ENCODE measurements around the gene ZNF516. TPM values are rescaled to one million over a fixed set of nuclear protein-coding genes. Genes with fewer than 3 reads are reported as not detected.

The ZNF516 gene
- total RNA-seq, 1 donor from 2014 or later: 21.6 TPM

DNA sequence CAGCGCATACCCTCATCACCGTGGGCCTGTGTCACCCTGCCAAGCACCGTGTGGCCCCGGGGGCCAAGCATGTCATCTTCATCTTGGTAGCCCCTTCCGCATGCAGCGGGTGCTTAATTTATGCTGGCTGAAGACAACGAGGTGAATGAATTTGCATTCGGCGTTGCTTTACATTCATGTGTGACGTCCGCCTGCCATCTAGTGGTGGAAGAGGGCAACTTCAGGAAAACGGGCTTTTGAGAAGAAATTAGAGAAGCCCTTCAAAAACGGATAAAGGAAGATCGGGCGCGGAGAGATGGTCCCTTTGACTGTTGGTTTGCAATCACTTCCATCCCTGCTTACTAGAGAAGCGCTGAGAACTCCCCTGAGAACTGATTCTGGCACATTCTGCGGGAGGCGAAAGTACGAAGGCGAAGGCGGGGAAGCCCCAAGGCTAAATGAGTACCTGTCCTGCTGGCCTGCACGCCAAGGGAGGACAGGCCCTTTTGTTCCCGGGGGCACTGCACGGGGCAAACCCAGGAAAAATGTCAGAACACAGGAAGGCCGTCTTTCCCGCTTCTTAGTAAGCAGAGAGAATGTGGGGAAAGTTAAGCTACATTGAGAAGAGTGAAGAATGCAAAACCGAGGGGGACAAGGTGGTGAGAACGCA is 145.9 kb downstream of the ZNF516 start:
- Histone ChIP-seq H3K27me3 (no peaks in the 10 kb centered on the region), H3K36me3 (no peaks in the 10 kb centered on the region), H3K9me3 (no peaks in the 10 kb centered on the region), H3K27ac (no peak overlapping the region), H3K4me1 (no peaks in the 10 kb centered on the region), H3K4me3 (peak overlapping the region; percentile 17 to 51)
- intact Hi-C loops (cut with DNase I): loop anchor here (5.0 kb wide), 1 partner anchor 1692 kb away; no protein-coding TSS in a partner anchor
- peak in 1 of 2 donors; percentile 76 for DNase-seq (ENCODE audit: low spot score in 2 of 2)
- TF ChIP-seq, protein P1, sequence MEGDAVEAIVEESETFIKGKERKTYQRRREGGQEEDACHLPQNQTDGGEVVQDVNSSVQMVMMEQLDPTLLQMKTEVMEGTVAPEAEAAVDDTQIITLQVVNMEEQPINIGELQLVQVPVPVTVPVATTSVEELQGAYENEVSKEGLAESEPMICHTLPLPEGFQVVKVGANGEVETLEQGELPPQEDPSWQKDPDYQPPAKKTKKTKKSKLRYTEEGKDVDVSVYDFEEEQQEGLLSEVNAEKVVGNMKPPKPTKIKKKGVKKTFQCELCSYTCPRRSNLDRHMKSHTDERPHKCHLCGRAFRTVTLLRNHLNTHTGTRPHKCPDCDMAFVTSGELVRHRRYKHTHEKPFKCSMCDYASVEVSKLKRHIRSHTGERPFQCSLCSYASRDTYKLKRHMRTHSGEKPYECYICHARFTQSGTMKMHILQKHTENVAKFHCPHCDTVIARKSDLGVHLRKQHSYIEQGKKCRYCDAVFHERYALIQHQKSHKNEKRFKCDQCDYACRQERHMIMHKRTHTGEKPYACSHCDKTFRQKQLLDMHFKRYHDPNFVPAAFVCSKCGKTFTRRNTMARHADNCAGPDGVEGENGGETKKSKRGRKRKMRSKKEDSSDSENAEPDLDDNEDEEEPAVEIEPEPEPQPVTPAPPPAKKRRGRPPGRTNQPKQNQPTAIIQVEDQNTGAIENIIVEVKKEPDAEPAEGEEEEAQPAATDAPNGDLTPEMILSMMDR (IDR thresholded peaks at IDR 0.05): peak; percentile 64 to 87 (median 83)

DNA sequence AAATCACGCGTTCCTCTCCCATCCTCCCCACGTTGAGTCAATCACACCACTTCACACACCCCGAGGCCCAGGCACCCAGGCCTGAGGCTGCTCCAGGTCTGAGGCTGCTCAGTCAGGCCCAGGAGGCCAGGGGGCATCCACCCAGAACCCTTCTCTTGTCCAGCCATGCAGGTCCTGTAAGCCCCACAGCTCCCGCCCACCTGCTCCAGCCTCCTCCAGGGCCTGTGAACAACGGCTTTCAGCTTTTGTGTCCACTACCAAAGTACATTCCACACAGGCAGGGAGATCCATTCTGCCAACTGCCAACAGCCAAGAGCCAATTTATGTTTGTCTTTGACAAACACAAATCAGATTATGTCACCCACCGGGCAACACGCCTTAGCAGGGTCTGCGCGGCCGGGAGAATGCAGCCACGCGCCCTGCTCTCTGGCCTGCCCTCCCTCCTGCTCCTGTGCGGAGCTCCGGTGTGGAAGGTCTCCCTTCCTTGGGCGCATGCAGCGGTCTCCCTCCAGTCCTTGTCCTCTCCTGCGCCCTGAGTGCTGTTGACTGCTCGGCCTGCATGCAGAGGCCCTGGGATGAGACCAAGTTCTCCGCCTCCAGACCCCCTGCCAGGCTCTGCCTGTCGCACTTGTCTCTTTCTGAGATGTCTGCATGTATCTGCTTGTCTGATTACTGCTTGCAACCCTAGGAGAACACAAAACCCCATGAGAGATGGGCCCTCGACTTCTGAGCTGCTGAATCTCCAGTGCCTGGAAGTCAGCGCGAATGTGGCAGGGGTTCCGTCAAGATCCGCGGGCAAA is 146.6 kb downstream of the ZNF516 start:
- H3K4me1 ChIP-seq: no peaks in the 10 kb centered on the region
- no peaks in the 10 kb centered on the region for H3K27me3 ChIP-seq
- peak overlapping the region; percentile 17 to 51 for H3K4me3 ChIP-seq
- DNase-seq (ENCODE audit: low spot score in 2 of 2): no peak
- H3K36me3 ChIP-seq: no peaks in the 10 kb centered on the region
- H3K27ac ChIP-seq: no peak overlapping the region
- intact Hi-C loops (cut with DNase I): loop anchor here (5.0 kb wide), 1 partner anchor 1691 kb away; no protein-coding TSS in a partner anchor
- H3K9me3 ChIP-seq: no peaks in the 10 kb centered on the region
- TF ChIP-seq, protein P1 (IDR thresholded peaks at IDR 0.05): no peak

DNA sequence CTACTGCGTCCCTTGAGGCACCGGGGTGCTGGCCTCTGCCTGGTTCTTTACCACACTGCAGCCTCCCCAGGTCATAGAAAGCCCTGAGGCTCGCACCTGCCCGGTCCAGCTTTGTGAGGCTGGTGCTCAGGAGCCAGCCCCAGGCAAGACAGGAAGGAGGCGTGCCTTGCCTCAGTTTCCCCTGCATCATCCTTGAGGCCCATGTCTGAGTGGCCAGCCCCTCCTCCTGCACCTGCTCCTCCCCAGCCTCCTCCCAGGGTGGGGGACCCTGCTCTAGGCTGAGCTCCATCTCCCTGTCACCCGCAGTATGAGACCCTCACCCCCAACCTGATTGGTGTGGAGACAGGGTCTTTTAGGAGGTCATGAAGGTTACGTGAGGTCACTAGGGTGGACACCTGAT is 147.7 kb downstream of the ZNF516 start:
- TF ChIP-seq, protein P1 (IDR thresholded peaks at IDR 0.05): no peak
- no peak for DNase-seq (ENCODE audit: low spot score in 2 of 2)
- no peak overlapping the region for H3K27ac ChIP-seq
- H3K27me3 ChIP-seq: no peaks in the 10 kb centered on the region
- H3K4me3 ChIP-seq: no peak overlapping the region
- no peaks in the 10 kb centered on the region for H3K36me3 ChIP-seq
- no peaks in the 10 kb centered on the region for H3K9me3 ChIP-seq
- intact Hi-C loops (cut with DNase I): loop anchor here (5.0 kb wide), 1 partner anchor 1690 kb away; no protein-coding TSS in a partner anchor
- no peaks in the 10 kb centered on the region for H3K4me1 ChIP-seq

DNA sequence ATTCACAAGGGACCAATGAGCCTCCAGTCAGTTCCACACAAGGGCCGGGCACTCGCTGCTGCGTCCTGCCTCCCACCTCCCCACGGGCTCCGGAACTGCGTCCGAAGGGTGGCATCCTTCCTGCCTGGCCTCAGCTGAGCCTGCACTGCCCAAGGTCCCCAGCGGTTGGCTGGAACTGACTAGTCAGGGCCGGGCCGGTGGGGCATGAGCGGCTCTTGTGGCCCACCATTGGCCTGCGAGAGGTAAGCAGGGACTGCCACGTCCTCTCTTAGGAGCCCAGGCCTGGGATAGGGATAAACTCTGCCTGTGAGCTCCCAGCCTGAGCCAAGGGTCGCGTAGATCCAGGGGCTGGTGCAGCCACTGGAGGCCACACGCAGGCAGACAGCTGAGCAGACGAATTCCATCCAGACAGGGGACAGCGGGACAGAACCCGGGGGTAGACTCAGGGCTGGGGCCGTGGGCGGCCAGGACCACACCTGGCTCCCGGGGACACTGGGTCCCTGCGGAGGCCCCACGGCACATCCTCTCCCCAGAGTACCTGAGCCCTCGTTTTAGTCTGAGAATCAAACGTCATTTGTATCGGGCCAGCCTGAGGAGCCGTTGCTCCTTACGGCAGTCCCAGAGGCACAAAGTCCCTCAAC is 148.4 kb downstream of the ZNF516 start:
- DNase-seq (ENCODE audit: low spot score in 2 of 2): no peak
- intact Hi-C loops (cut with DNase I): loop anchor here (5.0 kb wide), 1 partner anchor 1689 kb away; no protein-coding TSS in a partner anchor
- H3K27ac ChIP-seq: no peak overlapping the region
- H3K4me1 ChIP-seq: no peaks in the 10 kb centered on the region
- no peaks in the 10 kb centered on the region for H3K27me3 ChIP-seq
- H3K36me3 ChIP-seq: no peaks in the 10 kb centered on the region
- TF ChIP-seq, protein P1 (IDR thresholded peaks at IDR 0.05): no peak
- H3K9me3 ChIP-seq: no peaks in the 10 kb centered on the region
- H3K4me3 ChIP-seq: no peak overlapping the region

DNA sequence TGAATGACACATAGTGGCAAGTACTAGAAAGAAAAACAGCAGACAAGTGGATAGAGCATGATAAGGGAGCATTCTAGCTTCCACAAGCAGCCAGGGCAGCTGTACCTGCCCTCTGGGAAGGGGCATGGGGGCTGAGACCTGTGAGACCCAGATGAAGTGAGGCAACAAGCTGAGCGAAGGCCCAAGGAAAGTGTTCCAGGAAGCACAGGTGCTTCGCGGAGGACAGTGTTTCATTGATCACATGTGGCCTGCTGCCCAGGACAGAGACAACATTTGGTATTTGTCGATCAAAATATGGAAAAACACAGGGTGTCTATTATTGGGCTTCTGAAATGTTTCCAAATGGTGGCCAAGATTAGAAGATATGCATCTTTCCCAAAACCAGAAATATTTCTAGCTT is 149.1 kb downstream of the ZNF516 start:
- intact Hi-C loops (cut with DNase I): loop anchor here (5.0 kb wide), 1 partner anchor 1689 kb away; no protein-coding TSS in a partner anchor
- H3K27me3 ChIP-seq: no peaks in the 10 kb centered on the region
- no peak overlapping the region for H3K27ac ChIP-seq
- H3K36me3 ChIP-seq: no peaks in the 10 kb centered on the region
- H3K9me3 ChIP-seq: no peaks in the 10 kb centered on the region
- H3K4me1 ChIP-seq: no peaks in the 10 kb centered on the region
- DNase-seq (ENCODE audit: low spot score in 2 of 2): no peak
- H3K4me3 ChIP-seq: no peak overlapping the region
- TF ChIP-seq, protein P1 (IDR thresholded peaks at IDR 0.05): no peak

Data from ascending aorta (tissue), 2 donors.